SK-N-SH treated with all-trans-retinoic acid at 6 μM for 48 hours (cell line): ENCODE measurements around the gene PLCB4.

ENCODE experiments used
- ATAC-seq: fragments of 200-7000 bp; cut with Tn5 transposase; 3 replicates; pipeline ENCODE4 v1.9.1; 2020; ENCODE audit warnings: mild to moderate bottlenecking, moderate library complexity
- ARNTL ChIP-seq: fragments of 450-650 bp; formaldehyde crosslinking; IDR thresholded peaks from 2 replicates; pipeline ENCODE4 v1.5.0; 2020; ENCODE audit warnings: low read depth, mild to moderate bottlenecking, moderate library complexity, borderline replicate concordance
- BACH2 ChIP-seq: fragments of 250-450 bp; sonication (Bioruptor Pico); IDR thresholded peaks from 2 replicates; pipeline ENCODE4 v1.9.0; 2021; ENCODE audit warnings: mild to moderate bottlenecking, borderline replicate concordance
- CSDC2 ChIP-seq: fragments of 250-450 bp; sonication (Bioruptor Pico); IDR thresholded peaks from 2 replicates; pipeline ENCODE4 v1.5.0; 2020; ENCODE audit warnings: mild to moderate bottlenecking, moderate library complexity
- ESRRG ChIP-seq: fragments of 250-450 bp; sonication (Bioruptor Pico); IDR thresholded peaks from 2 replicates; pipeline ENCODE4 v1.6.1; 2021; ENCODE audit warnings: mild to moderate bottlenecking
- GLIS3 ChIP-seq: fragments of 250-450 bp; sonication (Bioruptor Pico); IDR thresholded peaks from 2 replicates; pipeline ENCODE4 v1.5.0; 2020; ENCODE audit warnings: mild to moderate bottlenecking, moderate library complexity
- ISL1 ChIP-seq: fragments of 250-450 bp; sonication (Bioruptor Pico); IDR thresholded peaks from 2 replicates; pipeline ENCODE4 v2.1.2; 2022; ENCODE audit warnings: mild to moderate bottlenecking, moderate library complexity
- OSR1 ChIP-seq: fragments of 250-450 bp; sonication (Bioruptor Pico); IDR thresholded peaks from 2 replicates; pipeline ENCODE4 v1.8.0; 2022; ENCODE audit warnings: moderate library complexity, mild to moderate bottlenecking, inconsistent platforms
- PPARA ChIP-seq: fragments of 250-450 bp; sonication (Bioruptor Pico); IDR thresholded peaks from 2 replicates; pipeline ENCODE4 v1.5.0; 2020; ENCODE audit warnings: mild to moderate bottlenecking, borderline replicate concordance
- RARB ChIP-seq: fragments of 250-450 bp; sonication (Bioruptor Pico); IDR thresholded peaks from 2 replicates; pipeline ENCODE4 v1.8.0; 2021; ENCODE audit warnings: mild to moderate bottlenecking, moderate library complexity
- SNAI2 ChIP-seq: fragments of 250-450 bp; sonication (Bioruptor Pico); IDR thresholded peaks from 2 replicates; pipeline ENCODE4 v1.5.0; 2020; ENCODE audit warnings: mild to moderate bottlenecking, moderate library complexity
- TCF4 ChIP-seq: fragments of 250-450 bp; sonication (Bioruptor Pico); IDR thresholded peaks from 2 replicates; pipeline ENCODE4 v1.8.0; 2021; ENCODE audit warnings: mild to moderate bottlenecking, moderate library complexity, borderline replicate concordance
- TOX ChIP-seq: fragments of 250-450 bp; sonication (Bioruptor Pico); IDR thresholded peaks from 2 replicates; pipeline ENCODE4 v1.8.0; 2021; ENCODE audit warnings: mild to moderate bottlenecking, moderate library complexity, borderline replicate concordance
- ZFP3 ChIP-seq: fragments of 250-450 bp; sonication (Bioruptor Pico); IDR thresholded peaks from 2 replicates; pipeline ENCODE4 v1.5.0; 2020; ENCODE audit warnings: mild to moderate bottlenecking, moderate library complexity
- ZFP30 ChIP-seq: fragments of 450-650 bp; formaldehyde crosslinking; IDR thresholded peaks from 2 replicates; pipeline ENCODE4 v1.5.0; 2022; ENCODE audit warnings: mild to moderate bottlenecking, moderate library complexity
- ZNF565 ChIP-seq: fragments of 450-650 bp; formaldehyde crosslinking; conservative IDR thresholded peaks from 2 replicates; pipeline ENCODE4 v1.5.0; 2020; ENCODE audit warnings: low read depth, mild to moderate bottlenecking, moderate library complexity
- ZNF70 ChIP-seq: fragments of 450-650 bp; formaldehyde crosslinking; IDR thresholded peaks from 2 replicates; pipeline ENCODE4 v1.5.0; 2020; ENCODE audit warnings: mild to moderate bottlenecking, moderate library complexity
- ZNF8 ChIP-seq: fragments of 450-650 bp; formaldehyde crosslinking; IDR thresholded peaks from 2 replicates; pipeline ENCODE4 v1.5.0; 2020; ENCODE audit warnings: mild to moderate bottlenecking, moderate library complexity
- TF ChIP-seq, protein P1 (sequence below): fragments of 250-450 bp; sonication (Bioruptor Pico); IDR thresholded peaks from 2 replicates; pipeline ENCODE4 v1.5.1; 2021; ENCODE audit warnings: mild to moderate bottlenecking, moderate library complexity
- TF ChIP-seq, protein P2 (sequence below): fragments of 250-450 bp; sonication (Bioruptor Pico); IDR thresholded peaks from 2 replicates; pipeline ENCODE4 v1.5.0; 2020; ENCODE audit warnings: mild to moderate bottlenecking, moderate library complexity
- TF ChIP-seq, protein P3 (sequence below): fragments of 250-450 bp; sonication (Bioruptor Pico); IDR thresholded peaks from 2 replicates; pipeline ENCODE4 v1.8.0; 2020; ENCODE audit warnings: mild to moderate bottlenecking, moderate library complexity, borderline replicate concordance
- TF ChIP-seq, protein P4 (sequence below): fragments of 250-450 bp; sonication (Bioruptor Pico); IDR thresholded peaks from 2 replicates; pipeline ENCODE4 v1.5.1; 2020; ENCODE audit warnings: low read depth, mild to moderate bottlenecking, moderate library complexity

PLCB4 gene

DNA sequence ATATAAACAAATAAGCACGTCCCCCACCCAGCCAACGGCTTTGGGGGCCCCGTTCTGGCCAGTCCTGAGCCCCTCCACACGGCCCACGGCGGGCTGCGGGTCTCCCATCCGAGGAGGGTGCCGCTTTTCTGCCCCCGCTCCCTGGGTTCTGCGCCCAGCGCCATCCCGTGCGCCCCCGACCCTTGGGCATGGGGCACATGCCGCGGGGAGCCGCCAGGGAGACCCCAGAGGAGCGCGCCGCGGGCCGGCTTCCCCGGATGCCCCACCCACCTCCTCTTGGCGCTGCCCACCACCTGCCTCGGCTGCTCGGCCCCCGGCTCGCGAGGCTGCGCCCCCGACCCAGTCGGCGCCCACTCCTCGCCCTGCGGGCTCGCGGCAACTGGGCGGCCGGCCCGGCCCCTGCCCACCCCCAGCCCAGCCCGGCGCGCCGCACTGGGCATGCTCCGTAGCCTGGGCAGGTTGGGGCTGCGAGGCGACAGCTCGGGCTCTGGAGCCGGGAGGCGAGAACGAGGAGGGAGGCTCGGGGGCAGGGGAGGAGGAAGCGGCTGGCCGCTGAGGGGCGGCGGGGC is 570 bp upstream of the PLCB4 start:
- ATAC-seq, result peak; percentile 70
- TF ChIP-seq, protein P1, sequence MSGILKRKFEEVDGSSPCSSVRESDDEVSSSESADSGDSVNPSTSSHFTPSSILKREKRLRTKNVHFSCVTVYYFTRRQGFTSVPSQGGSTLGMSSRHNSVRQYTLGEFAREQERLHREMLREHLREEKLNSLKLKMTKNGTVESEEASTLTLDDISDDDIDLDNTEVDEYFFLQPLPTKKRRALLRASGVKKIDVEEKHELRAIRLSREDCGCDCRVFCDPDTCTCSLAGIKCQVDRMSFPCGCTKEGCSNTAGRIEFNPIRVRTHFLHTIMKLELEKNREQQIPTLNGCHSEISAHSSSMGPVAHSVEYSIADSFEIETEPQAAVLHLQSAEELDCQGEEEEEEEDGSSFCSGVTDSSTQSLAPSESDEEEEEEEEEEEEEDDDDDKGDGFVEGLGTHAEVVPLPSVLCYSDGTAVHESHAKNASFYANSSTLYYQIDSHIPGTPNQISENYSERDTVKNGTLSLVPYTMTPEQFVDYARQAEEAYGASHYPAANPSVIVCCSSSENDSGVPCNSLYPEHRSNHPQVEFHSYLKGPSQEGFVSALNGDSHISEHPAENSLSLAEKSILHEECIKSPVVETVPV (CRISPR knock-in tag), result no peak
- TF ChIP-seq RARB (CRISPR knock-in tag) (no peak), TCF4 (CRISPR knock-in tag) (no peak), ARNTL (CRISPR knock-in tag) (no peak), TOX (CRISPR knock-in tag) (no peak), ISL1 (CRISPR knock-in tag) (no peak), ZFP3 (CRISPR knock-in tag) (no peak), ZNF565 (CRISPR knock-in tag) (no peak)
- TF ChIP-seq, protein P2, sequence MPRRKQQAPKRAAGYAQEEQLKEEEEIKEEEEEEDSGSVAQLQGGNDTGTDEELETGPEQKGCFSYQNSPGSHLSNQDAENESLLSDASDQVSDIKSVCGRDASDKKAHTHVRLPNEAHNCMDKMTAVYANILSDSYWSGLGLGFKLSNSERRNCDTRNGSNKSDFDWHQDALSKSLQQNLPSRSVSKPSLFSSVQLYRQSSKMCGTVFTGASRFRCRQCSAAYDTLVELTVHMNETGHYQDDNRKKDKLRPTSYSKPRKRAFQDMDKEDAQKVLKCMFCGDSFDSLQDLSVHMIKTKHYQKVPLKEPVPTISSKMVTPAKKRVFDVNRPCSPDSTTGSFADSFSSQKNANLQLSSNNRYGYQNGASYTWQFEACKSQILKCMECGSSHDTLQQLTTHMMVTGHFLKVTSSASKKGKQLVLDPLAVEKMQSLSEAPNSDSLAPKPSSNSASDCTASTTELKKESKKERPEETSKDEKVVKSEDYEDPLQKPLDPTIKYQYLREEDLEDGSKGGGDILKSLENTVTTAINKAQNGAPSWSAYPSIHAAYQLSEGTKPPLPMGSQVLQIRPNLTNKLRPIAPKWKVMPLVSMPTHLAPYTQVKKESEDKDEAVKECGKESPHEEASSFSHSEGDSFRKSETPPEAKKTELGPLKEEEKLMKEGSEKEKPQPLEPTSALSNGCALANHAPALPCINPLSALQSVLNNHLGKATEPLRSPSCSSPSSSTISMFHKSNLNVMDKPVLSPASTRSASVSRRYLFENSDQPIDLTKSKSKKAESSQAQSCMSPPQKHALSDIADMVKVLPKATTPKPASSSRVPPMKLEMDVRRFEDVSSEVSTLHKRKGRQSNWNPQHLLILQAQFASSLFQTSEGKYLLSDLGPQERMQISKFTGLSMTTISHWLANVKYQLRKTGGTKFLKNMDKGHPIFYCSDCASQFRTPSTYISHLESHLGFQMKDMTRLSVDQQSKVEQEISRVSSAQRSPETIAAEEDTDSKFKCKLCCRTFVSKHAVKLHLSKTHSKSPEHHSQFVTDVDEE, result 0 out of 2 replicates have a peak, but pooled peaks have one; percentile 26
- TF ChIP-seq, protein P3, sequence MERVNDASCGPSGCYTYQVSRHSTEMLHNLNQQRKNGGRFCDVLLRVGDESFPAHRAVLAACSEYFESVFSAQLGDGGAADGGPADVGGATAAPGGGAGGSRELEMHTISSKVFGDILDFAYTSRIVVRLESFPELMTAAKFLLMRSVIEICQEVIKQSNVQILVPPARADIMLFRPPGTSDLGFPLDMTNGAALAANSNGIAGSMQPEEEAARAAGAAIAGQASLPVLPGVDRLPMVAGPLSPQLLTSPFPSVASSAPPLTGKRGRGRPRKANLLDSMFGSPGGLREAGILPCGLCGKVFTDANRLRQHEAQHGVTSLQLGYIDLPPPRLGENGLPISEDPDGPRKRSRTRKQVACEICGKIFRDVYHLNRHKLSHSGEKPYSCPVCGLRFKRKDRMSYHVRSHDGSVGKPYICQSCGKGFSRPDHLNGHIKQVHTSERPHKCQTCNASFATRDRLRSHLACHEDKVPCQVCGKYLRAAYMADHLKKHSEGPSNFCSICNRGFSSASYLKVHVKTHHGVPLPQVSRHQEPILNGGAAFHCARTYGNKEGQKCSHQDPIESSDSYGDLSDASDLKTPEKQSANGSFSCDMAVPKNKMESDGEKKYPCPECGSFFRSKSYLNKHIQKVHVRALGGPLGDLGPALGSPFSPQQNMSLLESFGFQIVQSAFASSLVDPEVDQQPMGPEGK (CRISPR knock-in tag), result peak; percentile 75; the same call in 1 of the 2 replicates

- ATAC-seq, result no peak
- TF ChIP-seq, protein P2, result no peak
- TF ChIP-seq GLIS3 (CRISPR knock-in tag) (no peak), CSDC2 (CRISPR knock-in tag) (no peak), ZNF70 (CRISPR knock-in tag) (no peak), ESRRG (CRISPR knock-in tag) (no peak), ZFP30 (CRISPR knock-in tag) (no peak), ARNTL (CRISPR knock-in tag) (no peak), TOX (CRISPR knock-in tag) (no peak)
These were observed 1.4 kb downstream of the PLCB4 start for GRCh38 chr20:9070304-9070703.

- no peak for ATAC-seq
- TF ChIP-seq, protein P4, sequence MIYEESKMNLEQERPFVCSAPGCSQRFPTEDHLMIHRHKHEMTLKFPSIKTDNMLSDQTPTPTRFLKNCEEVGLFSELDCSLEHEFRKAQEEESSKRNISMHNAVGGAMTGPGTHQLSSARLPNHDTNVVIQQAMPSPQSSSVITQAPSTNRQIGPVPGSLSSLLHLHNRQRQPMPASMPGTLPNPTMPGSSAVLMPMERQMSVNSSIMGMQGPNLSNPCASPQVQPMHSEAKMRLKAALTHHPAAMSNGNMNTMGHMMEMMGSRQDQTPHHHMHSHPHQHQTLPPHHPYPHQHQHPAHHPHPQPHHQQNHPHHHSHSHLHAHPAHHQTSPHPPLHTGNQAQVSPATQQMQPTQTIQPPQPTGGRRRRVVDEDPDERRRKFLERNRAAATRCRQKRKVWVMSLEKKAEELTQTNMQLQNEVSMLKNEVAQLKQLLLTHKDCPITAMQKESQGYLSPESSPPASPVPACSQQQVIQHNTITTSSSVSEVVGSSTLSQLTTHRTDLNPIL, result no peak
- TF ChIP-seq PPARA (CRISPR knock-in tag) (no peak), CSDC2 (CRISPR knock-in tag) (no peak), ZNF565 (CRISPR knock-in tag) (no peak), TCF4 (CRISPR knock-in tag) (no peak), ARNTL (CRISPR knock-in tag) (no peak), SNAI2 (CRISPR knock-in tag) (no peak), OSR1 (no peak), GLIS3 (CRISPR knock-in tag) (no peak), BACH2 (CRISPR knock-in tag) (no peak), ESRRG (CRISPR knock-in tag) (no peak), ZNF8 (no peak)
- TF ChIP-seq, protein P2, result no peak
These were observed 3.3 kb downstream of the PLCB4 start for GRCh38 chr20:9071976-9072726.
